ENCODE results near the gene WBP1L.
"Not testable (repeated sequence)": the region's sequence is repeated elsewhere in the genome, so short reads cannot be mapped to it uniquely, and the experiment has no call there.

Gene WBP1L

DNA sequence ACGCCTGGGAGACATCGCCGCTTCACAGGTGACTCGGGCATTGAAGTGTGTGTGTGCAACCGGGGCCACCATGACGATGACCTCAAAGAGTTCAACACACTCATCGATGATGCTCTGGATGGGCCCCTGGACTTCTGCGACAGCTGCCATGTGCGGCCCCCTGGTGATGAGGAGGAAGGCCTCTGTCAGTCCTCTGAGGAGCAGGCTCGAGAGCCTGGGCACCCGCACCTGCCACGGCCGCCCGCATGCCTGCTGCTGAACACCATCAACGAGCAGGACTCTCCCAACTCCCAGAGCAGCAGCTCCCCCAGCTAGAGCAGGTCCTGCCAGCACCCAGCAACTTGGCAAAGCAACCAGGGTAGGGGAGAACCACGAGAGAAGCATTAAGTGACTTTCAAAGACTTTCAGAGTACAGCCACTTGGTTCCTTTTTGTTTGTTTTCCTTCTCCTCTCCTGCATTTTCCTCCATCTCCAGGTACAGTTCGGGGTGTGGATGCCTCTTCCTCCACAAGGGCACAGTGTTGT, 69.3 kb downstream of the WBP1L start:
- FAIRE-seq: no peak

- FAIRE-seq: no peak
Observed at GRCh38 chr10:102813734-102814452, 70.1 kb downstream of the WBP1L start.

GRCh38 chr10:102814453-102814871, 70.7 kb downstream of the WBP1L start:
- no peak for FAIRE-seq

DNA sequence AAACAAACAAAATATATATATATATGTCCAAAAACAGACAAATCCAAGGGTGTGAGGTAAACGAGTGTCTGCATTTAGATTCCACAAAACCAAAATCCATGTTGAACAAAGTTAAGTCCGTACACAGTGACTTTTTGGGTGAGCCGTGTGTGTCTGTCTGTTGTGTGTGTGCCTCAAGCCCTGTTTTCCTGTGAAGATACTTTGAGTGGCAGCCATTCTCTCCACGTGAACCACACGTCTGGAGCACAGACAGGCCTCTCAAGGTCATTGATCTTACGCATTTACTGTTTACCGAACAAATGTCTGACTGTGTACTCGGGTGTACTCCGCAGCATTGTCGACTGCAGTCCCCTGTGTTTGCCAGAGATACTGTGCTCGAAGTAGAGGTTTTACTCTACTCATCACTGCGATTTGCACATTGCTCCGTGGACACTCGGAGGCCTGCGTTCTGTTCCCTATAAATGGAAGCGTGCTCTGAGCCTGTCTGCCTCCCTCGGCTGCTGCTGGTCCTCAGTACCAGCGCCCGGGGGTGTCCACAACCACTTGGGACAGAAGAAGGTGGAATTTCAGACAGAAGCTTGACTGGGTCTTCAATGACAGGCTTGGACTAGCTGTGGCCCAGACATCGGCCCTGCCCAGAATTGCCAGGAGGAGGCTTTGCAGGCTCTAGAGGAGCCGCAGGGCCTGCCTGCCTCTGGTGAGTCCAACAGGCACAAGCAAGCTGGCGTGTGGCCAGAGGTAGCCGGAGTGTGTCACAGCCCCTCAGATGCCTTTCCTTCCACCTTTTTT, 71.3 kb downstream of the WBP1L start:
- FAIRE-seq: no peak

DNA sequence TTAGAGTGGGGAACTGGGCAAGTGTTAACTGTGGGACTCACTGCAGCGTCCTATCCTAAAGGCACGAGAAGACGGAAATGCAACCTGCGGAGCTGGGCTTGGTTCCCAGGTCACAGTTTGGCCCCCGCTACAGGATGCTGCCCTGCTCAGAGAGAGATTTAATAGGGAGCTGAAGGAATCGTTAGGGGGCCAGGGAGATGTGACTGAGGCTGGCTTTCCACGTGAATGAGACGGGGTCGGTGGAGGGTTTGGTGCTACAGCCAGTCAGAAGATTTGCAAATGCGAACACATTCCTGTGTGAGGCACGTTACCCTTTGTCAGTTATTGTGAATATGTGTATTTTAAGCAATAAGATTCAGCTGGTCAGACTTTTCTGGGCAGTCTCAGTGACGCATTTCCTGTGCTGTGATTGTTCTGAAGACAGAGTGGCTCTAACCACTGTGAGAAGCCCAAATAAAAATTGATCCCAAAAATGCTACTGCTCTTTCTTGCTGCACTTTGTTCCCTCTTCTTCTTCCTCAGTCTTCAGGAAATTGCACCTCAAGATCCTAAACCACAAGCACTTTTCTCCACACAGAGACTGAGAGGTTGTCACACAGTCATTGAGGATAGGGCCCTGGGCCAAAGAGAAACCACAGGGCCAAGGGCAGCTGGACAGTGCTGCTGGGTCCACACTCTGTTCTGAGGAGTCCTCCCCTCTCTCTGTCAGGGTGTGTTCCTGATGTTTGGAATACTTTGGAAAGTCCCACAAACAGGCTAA, 72.2 kb downstream of the WBP1L start:
- no peak for FAIRE-seq

DNA sequence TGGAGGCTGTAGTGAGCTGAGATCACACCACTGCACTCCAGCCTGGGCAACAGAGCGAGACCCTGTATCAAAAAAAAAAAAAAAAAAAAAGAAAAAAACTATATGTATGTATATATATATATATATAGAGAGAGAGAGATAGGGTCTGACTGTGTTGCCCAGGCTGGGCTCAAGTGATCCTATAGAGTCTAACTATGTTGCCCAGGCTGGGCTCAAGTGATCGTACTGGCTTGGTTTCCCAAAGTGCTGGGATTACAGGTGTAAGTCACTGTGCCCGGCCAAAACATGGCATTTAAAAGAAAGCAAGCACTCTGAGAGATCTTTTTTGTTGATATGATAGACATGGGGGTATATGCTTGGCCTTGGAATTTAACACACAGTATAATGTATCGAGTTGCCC, 73.4 kb downstream of the WBP1L start:
- FAIRE-seq: no peak

- FAIRE-seq: no peak
Observed at GRCh38 chr10:102819054-102819453, 75.3 kb downstream of the WBP1L start.

DNA sequence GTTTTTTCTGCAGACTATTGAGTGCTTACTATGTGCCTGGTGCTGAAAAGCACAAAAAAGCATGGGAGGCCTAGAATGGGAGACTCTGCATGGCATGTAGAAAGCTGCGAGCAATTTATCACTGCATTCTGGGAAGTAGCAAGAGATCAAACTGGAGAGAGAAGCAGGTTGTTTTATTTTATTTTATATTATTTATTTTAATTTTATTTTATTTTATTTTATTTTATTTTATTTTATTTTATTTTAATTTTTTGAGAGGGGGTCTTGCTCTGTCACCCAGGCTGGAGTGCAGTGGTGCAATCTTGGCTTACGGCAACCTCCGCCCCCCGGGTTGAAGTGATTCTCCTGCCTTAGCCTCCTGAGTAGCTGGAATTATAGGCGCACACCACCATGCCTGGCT, 76.3 kb downstream of the WBP1L start:
- not testable (repeated sequence) for FAIRE-seq

DNA sequence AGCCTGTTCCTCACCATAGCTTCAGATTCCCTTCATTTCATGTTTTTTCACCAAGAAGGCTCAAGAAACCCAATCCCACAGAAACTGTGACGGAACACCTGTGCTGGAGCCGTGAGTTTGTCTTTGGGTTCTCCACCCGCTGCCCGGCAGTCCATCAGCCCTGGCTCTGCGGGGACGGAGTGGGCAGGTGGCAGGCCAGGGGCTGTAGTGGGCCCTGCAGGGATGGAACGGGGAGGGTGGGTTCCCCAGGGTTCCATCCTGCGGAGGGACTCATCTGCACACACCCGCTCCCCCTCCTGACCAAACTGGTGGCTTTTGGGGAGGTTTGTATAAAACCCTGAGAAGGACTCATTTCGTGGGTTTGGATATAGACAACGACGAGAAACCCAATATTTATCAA, 78.5 kb downstream of the WBP1L start:
- no peak for FAIRE-seq

- FAIRE-seq: no peak
Observed at GRCh38 chr10:102824664-102825063, 80.9 kb downstream of the WBP1L start.

DNA sequence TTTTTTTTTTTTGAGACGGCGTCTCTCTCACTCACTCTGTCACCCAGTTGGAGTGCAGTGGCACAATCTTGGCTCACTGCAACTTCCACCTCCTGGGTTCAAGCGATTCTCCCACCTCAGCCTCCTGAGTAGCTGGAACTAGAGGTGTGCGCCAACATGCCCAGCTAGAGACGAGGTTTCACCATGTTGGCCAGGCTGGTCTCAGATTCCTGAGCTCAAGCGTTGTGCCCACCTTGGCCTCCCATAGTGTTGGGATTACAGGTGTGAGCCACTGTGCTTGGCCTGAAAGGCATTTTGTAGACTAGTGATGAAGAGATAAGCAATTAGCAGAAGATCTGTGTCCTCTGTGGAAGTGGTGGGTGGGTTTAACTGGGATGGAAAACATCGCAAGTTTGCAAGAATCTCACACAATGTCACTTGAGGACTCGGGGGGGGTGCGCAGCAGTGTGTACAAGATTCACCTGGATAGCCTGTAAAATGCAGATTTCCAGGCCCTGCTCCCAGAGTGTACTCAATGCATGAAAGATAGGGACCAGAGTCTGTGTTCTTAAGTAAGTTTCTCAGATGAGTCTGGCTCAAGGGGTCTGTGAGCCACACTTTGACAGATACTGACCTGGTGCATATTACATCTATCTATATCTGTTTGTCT, 82.5 kb downstream of the WBP1L start:
- no peak for FAIRE-seq

DNA sequence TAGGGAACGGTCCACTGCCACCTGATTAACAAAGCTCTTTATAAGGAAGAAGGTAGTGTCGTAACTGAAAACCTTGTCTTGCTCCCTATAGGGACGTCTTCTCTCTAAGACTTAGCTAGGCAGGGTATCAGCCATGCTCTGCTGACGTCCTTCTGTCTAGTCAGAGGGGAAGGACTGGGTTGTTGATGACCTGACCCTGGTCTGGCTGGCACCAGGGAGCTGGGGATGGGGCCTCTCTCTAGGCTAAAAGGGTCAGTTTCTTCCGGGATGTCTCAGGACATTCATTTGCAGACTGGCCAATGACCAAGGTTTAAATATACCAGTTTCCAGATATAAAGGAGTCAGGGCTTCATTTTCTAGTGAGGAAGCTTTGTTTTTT, 83.8 kb downstream of the WBP1L start:
- no peak for FAIRE-seq

GRCh38 chr10:102831322-102832071, 87.7 kb downstream of the WBP1L start:
- FAIRE-seq: no peak

GRCh38 chr10:102832248-102832647, 88.5 kb downstream of the WBP1L start:
- no peak for FAIRE-seq

GRCh38 chr10:102832987-102833386, 89.2 kb downstream of the WBP1L start:
- no peak for FAIRE-seq

DNA sequence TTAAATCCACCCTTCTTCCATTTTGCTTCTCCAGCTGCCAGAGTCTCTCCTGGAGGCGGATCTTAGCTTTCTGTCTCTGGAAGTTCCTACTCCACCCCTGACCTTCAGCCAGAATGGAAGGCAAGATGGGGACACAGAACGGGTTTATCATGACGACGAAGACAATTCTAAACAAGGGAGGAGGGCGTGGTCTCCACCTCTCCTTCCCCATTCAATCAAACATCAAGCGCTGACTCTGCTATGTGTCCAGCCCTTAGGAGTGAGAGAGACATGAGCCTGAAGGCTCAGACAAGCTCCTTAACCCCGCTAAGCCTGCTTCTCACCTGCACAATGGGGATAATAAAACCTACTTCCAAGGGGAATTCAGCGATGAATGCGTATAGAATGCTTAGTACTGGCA, 90.4 kb downstream of the WBP1L start:
- no peak for FAIRE-seq

DNA sequence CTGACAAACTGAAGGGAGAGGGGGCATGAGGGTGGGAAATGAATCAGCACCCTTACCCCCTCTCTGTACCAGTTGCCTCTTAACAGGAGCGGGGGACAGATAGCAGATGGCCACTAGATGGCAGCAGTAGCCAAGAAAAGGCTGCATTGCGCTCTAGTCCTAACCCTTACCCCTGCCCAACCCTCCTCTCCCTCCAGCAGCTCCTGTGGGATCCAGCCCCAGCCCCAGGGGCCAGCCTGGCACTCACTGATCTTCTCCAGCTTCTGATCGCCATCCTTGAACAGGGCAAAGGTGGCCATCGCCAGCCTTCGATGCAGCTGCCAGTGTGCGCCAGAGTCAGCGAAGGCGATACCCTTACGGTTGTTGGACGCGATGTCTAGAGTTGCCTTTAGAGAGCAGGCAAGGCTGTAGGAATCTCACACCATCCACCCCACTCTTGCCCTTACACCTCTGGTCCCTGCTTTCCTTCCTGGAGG, 91.3 kb downstream of the WBP1L start:
- FAIRE-seq: no peak

GRCh38 chr10:102837230-102837721, 93.5 kb downstream of the WBP1L start, which contains the start of gene CYP17A1:
TSS of gene CYP17A1 (minus strand) at chr10:102837413. CDS start at chr10:102837361, 52 bp downstream.
- no peak for FAIRE-seq

GRCh38 chr10:102838276-102838927, 94.7 kb downstream of the WBP1L start:
- not testable (repeated sequence) for FAIRE-seq

DNA sequence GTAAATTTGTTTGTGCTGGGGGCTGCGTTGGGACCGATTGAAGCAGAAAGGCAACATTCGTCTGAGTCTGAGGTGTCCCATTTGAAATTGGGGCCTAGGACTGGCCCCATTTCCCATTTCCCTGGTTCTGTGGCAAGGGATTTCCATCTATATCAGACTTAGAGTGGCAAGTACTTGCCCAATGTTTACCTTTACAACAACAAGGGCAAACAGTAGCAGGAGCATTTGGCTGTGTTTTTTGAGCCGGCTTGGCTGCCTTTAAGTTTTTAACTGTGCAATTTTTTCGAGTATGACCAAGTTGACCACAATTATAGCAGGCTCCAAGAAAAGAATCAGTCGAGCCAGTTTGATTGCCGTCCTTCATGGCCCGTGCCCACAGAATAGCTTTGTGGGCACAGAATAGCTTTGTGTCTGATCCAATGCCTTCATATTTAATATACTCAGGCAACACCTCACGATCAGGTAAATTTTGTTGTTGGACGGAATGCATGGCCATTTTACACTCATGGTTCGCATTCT, 98.1 kb downstream of the WBP1L start:
- no peak for FAIRE-seq

DNA sequence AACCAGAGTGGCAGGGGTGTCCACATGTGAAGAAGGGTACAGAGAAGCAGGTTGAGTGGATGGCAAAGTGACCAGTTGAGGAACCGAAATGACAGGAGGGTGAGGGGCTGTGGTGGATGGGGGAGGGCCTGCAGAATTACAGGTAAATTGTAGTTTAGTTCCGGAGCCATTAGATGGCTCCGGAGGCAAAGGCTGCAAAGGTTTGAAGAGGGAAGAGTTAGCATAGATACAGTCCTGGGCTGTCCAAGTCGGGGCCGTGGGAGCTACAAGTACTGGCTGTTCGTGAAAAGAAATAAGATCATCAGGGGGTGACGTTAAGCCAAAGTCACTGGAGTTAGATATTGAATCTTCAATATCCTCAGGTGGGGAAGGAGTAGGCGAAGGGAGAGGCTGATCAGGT, 99.4 kb downstream of the WBP1L start:
- not testable (repeated sequence) for FAIRE-seq

All from endometrium (tissue), 2 donors.